ENCODE data around the gene FSD1.

FSD1 gene

GRCh38 chr19:4310247-4311121 is 6.1 kb downstream of the FSD1 start:
- DNase-seq (ENCODE audit: extremely low read depth, low read depth) = no peak
- TF ChIP-seq CTCF (IDR thresholded peaks at IDR 0.05; ENCODE audit: low read depth, low read length) = no peak

- no peak for TF ChIP-seq CTCF (IDR thresholded peaks at IDR 0.05; ENCODE audit: low read depth, low read length)
- no peak for DNase-seq (ENCODE audit: extremely low read depth, low read depth)
These were observed 9.6 kb downstream of the FSD1 start for GRCh38 chr19:4313847-4314490.

- no peak for TF ChIP-seq CTCF (IDR thresholded peaks at IDR 0.05; ENCODE audit: low read depth, low read length)
- no peak for DNase-seq (ENCODE audit: extremely low read depth, low read depth)
These were observed 12.6 kb downstream of the FSD1 start for GRCh38 chr19:4316956-4317355.

- no peak for DNase-seq (ENCODE audit: extremely low read depth, low read depth)
These were observed 14.1 kb downstream of the FSD1 start for GRCh38 chr19:4318460-4318859.

GRCh38 chr19:4319067-4319718 is 14.8 kb downstream of the FSD1 start:
- no peak for DNase-seq (ENCODE audit: extremely low read depth, low read depth)

More at GRCh38 chr19:4318460-4318859, 14.1 kb downstream of the FSD1 start:
- no peak for TF ChIP-seq CTCF (IDR thresholded peaks at IDR 0.05; ENCODE audit: low read depth, low read length)

GRCh38 chr19:4320419-4320818 is 16.0 kb downstream of the FSD1 start:
- TF ChIP-seq CTCF (IDR thresholded peaks at IDR 0.05; ENCODE audit: low read depth, low read length) = no peak
- DNase-seq (ENCODE audit: extremely low read depth, low read depth) = no peak

More at GRCh38 chr19:4319067-4319718, 14.8 kb downstream of the FSD1 start:
- TF ChIP-seq CTCF (IDR thresholded peaks at IDR 0.05; ENCODE audit: low read depth, low read length) = no peak
